HG02571 (cell line): ENCODE results near the gene SUPT6H.

Source experiments
- ATAC-seq: cut with Tn5 transposase; IDR thresholded peaks from one replicate; pipeline ENCODE4 v1.9.1; 2021; ENCODE audit warnings: mild to moderate bottlenecking, moderate library complexity; ENCODE audit not compliant: unreplicated experiment

SUPT6H gene

DNA sequence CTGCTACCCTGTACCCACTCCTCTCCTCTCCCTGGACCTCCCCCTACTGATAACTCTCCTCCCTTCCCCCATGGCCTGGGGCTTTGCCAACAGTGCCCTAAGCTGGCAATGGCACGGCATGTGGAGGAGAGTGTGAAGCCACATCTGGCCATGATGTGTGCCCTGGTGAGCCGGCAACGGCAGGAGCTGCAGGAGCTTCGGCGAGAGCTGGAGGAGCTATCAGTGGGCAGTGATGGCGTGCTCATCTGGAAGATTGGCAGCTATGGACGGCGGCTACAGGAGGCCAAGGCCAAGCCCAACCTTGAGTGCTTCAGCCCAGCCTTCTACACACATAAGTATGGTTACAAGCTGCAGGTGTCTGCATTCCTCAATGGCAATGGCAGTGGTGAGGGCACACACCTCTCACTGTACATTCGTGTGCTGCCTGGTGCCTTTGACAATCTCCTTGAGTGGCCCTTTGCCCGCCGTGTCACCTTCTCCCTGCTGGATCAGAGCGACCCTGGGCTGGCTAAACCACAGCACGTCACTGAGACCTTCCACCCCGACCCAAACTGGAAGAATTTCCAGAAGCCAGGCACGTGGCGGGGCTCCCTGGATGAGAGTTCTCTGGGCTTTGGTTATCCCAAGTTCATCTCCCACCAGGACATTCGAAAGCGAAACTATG lies 87.0 kb downstream of the SUPT6H start:
- no peak for ATAC-seq

DNA sequence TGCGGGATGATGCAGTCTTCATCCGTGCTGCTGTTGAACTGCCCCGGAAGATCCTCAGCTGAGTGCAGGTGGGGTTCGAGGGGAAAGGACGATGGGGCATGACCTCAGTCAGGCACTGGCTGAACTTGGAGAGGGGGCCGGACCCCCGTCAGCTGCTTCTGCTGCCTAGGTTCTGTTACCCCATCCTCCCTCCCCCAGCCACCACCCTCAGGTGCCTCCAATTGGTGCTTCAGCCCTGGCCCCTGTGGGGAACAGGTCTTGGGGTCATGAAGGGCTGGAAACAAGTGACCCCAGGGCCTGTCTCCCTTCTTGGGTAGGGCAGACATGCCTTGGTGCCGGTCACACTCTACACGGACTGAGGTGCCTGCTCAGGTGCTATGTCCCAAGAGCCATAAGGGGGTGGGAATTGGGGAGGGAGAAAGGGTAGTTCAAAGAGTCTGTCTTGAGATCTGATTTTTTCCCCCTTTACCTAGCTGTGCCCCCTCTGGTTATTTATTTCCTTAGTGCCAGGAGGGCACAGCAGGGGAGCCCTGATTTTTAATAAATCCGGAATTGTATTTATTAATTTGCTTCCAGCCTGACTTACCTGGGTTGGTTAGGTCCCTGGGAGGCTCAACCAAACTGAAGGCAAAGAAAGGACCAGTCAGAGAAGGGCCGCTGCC lies 87.6 kb downstream of the SUPT6H start:
- no peak for ATAC-seq

DNA sequence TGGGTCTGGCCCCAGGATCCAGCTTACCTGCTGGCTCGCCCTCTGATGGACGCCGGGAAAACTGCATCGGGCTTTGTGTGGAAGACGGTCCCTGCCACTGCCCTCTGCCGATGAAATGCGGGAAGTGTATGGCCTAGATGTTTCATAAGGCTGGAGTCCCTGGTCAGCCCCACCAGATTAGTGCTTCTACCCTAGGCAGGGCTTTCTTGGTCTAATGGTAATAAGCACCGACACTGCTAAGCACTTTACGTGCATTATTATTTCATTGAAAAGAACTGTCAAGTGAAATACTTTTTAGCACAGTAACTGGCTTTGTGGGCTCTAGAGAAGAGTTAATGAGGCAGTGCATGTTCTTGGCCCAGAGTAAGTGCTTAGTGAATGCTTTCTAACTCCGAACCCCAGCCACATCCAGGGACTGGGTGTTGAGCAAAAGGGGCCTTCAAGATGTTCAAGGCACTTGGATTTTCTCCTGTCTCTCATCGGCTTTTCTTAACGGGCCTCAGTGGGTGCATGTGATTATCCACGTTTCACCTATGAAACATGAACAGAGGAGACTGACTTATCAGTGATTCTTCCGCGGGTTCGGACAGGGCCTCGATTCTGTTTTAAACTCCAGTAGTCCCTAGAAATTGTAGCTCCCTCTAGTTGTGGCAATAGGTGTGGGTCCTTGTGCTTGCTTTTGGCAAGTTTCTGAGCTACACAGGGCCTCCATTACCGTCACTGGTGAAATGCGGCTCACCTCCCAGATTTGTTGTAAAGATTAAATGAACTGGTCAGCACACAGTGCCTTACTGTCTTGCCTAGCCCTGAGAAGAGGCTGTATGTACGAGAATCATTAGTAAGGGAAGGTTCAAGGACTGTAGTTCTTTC lies 88.4 kb downstream of the SUPT6H start:
- peak; percentile 48 for ATAC-seq

DNA sequence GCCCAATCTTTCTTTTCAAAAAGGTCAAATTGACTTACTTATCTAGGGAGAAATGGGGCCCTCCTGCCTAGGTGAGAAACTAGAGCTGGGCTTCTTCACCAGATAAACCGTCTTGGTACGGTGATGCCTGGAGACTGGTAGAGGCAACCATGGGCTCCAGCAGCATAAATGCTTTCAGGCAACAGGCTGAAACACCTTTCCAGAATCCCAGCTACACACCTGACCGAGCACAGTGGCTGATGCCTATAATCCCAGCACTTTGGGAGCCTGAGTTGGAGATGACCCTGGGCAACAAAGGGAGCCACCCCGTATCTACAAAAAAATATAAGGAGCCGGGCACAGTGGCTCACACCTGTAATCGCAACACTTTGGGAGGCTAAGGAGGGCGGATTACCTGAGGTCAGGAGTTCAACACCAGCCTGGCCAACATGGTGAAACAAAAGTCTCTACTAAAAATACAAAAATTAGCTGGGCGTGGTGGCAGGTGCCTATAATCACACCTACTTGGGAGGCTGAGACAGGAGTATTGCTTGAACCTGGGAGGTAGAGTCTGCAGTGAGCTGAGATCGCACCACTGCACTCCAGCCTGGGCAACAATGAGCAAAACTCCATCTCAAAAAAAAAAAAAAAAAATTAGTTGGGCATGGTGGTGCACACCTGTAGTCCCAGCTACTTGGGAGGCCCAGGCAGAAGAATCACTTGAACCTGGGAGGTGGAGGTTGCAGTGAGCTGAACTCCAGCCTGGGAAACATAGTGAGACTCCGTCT lies 89.8 kb downstream of the SUPT6H start:
- ATAC-seq, result no peak
